GM12878 (cell line): ENCODE results near the gene TTLL11. TPM values are rescaled to one million over a fixed set of nuclear protein-coding genes. Genes with fewer than 3 reads are reported as not detected.

Source experiments
- ATAC-seq: fragments of 200-7000 bp; cut with Tn5 transposase; 3 replicates; pipeline ENCODE4 v1.9.1; 2020; ENCODE audit warnings: mild to moderate bottlenecking, moderate library complexity
- BruUV-seq: library from RNA; stranded (reverse); fragments of 400-500 nt; replicated peaks from 2 replicates; lab custom pipeline; 2021; lab: Mats Ljungman, UMichigan
- CTCF ChIA-PET: fragments of 300-600 bp; sonication (Branson Sonifier 250); formaldehyde crosslinking; extraction: SDS; loops from one replicate; lab custom pipeline; 2021; ENCODE audit warnings: inconsistent platforms; lab: Yijun Ruan, JAX
- POLR2A ChIA-PET: fragments of 350-600 bp; formaldehyde crosslinking; extraction: SDS; loops from one replicate; lab custom pipeline; 2021; ENCODE audit warnings: inconsistent platforms; lab: Charles Lee
- RAD21 ChIA-PET: fragments of 300-600 bp; sonication (Branson Sonifier 250); formaldehyde crosslinking; loops from one replicate; lab custom pipeline; 2023; ENCODE audit warnings: antibody characterized with exemption; ENCODE audit not compliant: unreplicated experiment; lab: Charles Lee
- SMC1A ChIA-PET: fragments of 300-600 bp; sonication (Branson Sonifier 250); formaldehyde crosslinking; loops from one replicate; lab custom pipeline; 2023; ENCODE audit not compliant: unreplicated experiment, uncharacterized antibody; lab: Charles Lee
- DNase-seq: peaks from one replicate; pipeline ENCODE4 v3.0.0-alpha.2; 2011; ENCODE audit warnings: low read depth, low spot score
- FAIRE-seq: peaks from 3 replicates; lab custom pipeline; 2011; peaks lifted over from hg19 to GRCh38; lab: Jason Lieb, UNC
- H2AFZ ChIP-seq: 2 replicates; pipeline ENCODE4 v1.6.0; 2011; ENCODE audit warnings: low read depth, low read length, control low read depth; ENCODE audit not compliant: control insufficient read depth
- H3K27ac ChIP-seq: 2 replicates; pipeline ENCODE4 v1.5.1; 2011; ENCODE audit warnings: control low read depth; ENCODE audit not compliant: control insufficient read depth, insufficient read depth
- H3K27me3 ChIP-seq, 2 experiments: replicated peaks in 1 of 2; 2 replicates each; pipeline versions ENCODE4 v1.6.0 to v1.6.1; 2011; ENCODE audit warnings: low read length in 1 of 2; ENCODE audit not compliant: control insufficient read depth in 2 of 2, insufficient read depth in 2 of 2
- H3K36me3 ChIP-seq, 2 experiments: 2 replicates each; pipeline ENCODE4 v1.5.1; 2011; ENCODE audit warnings: low read length in 1 of 2; ENCODE audit not compliant: control insufficient read depth in 2 of 2, insufficient read depth in 2 of 2
- H3K4me1 ChIP-seq: 2 replicates; pipeline ENCODE4 v1.6.1; 2011; ENCODE audit warnings: mild to moderate bottlenecking, low read length, moderate library complexity, mixed read lengths; ENCODE audit not compliant: control insufficient read depth, insufficient read depth
- H3K4me2 ChIP-seq: 2 replicates; pipeline ENCODE4 v1.6.0; 2011; ENCODE audit warnings: control low read depth; ENCODE audit not compliant: control insufficient read depth, insufficient read depth
- H3K4me3 ChIP-seq: fragments of 200-600 bp; sonication (generic); 2 replicates; pipeline ENCODE4 v1.5.1; 2016
- H3K79me2 ChIP-seq: 2 replicates; pipeline ENCODE4 v1.6.0; 2011; ENCODE audit warnings: low read length; ENCODE audit not compliant: control insufficient read depth, insufficient read depth
- H3K9ac ChIP-seq: 2 replicates; pipeline ENCODE4 v1.8.0; 2011; ENCODE audit warnings: low read length, control low read depth, mixed read lengths; ENCODE audit not compliant: control insufficient read depth, insufficient read depth
- H3K9me3 ChIP-seq: replicated peaks from 3 replicates; pipeline ENCODE4 v1.5.1; 2011; ENCODE audit warnings: mild to moderate bottlenecking, low read length; ENCODE audit not compliant: control insufficient read depth, insufficient read depth
- H4K20me1 ChIP-seq: 2 replicates; pipeline ENCODE4 v1.6.0; 2011; ENCODE audit not compliant: control insufficient read depth, insufficient read depth
- CHD4 ChIP-seq: fragments of 200-600 bp; sonication (generic); IDR thresholded peaks from 2 replicates; pipeline ENCODE4 v1.6.1; 2016; ENCODE audit warnings: mild to moderate bottlenecking
- IKZF1 ChIP-seq: fragments of 450-650 bp; conservative IDR thresholded peaks from 2 replicates; pipeline ENCODE4 v1.6.1; 2017; ENCODE audit warnings: antibody characterized with exemption, mild to moderate bottlenecking
- KLF5 ChIP-seq: fragments of 450-650 bp; IDR thresholded peaks from 2 replicates; pipeline ENCODE4 v1.6.1; 2014; ENCODE audit warnings: mild to moderate bottlenecking; ENCODE audit not compliant: partially characterized antibody
- MLLT1 ChIP-seq: fragments of 450-650 bp; IDR thresholded peaks from 2 replicates; pipeline ENCODE4 v1.6.1; 2016; ENCODE audit warnings: mild to moderate bottlenecking
- MTA2 ChIP-seq: fragments of 450-650 bp; IDR thresholded peaks from 2 replicates; pipeline ENCODE4 v1.6.1; 2016; ENCODE audit warnings: low read depth, mild to moderate bottlenecking, moderate library complexity
- NR2C2 ChIP-seq: IDR thresholded peaks from 2 replicates; pipeline ENCODE4 v1.6.1; 2011; ENCODE audit warnings: borderline replicate concordance, low read depth; ENCODE audit not compliant: control insufficient read depth, insufficient read length
- NRF1 ChIP-seq: conservative IDR thresholded peaks from 2 replicates; pipeline ENCODE4 v1.6.1; 2011; ENCODE audit warnings: mild to moderate bottlenecking, low read depth, low read length, improper control_type of control experiment
- PAX5 ChIP-seq: IDR thresholded peaks from 2 replicates; pipeline ENCODE4 v1.6.1; 2011; ENCODE audit warnings: low read depth, low read length, borderline replicate concordance
- POLR2A ChIP-seq: IDR thresholded peaks from 2 replicates; pipeline ENCODE4 v1.6.1; 2011; ENCODE audit warnings: low read depth, mild to moderate bottlenecking, low read length
- TAF1 ChIP-seq: IDR thresholded peaks from 2 replicates; pipeline ENCODE4 v1.6.1; 2011; ENCODE audit warnings: mild to moderate bottlenecking, low read depth, low read length, borderline replicate concordance
- TCF12 ChIP-seq: IDR thresholded peaks from 2 replicates; pipeline ENCODE4 v1.6.1; 2011; ENCODE audit warnings: low read depth, mild to moderate bottlenecking, low read length
- WGBS: methylation state at CpG from one replicate; pipeline ENCODE4 v1.1.6; 2016; ENCODE audit warnings: low lambda C conversion rate; ENCODE audit not compliant: insufficient replicate concordance, insufficient coverage; ENCODE audit errors: missing lambda C conversion rate; 5-methylcytosine and 5-hydroxymethylcytosine counted together
- in situ Hi-C: fragments of 300-500 bp; cut with MboI; formaldehyde crosslinking; loops from 9 replicates; pipeline ENCODE4 v1.14.3; 2018; ENCODE audit warnings: mixed read lengths
- intact Hi-C: fragments of 100-400 bp; cut with micrococcal nuclease; formaldehyde crosslinking; loops from one replicate; pipeline ENCODE4 v1.14.2; 2022; ENCODE audit not compliant: unreplicated experiment
- polyA plus RNA-seq, 11 experiments: library from polyadenylated mRNA; depleted of rRNA in 4 of 11; unstranded in 6 of 11; stranded (reverse) in 5 of 11; fragments of >200 nt; fragmentation: Nextera tagmentation in 4 of 11; fragmentation: Illumina TruSeq in 1 of 11; extraction: Ambion mirVana in 4 of 11; extraction: Trizol in 1 of 11; gene quantifications; 1 replicate in 1 of 11; 2 replicates in 10 of 11; pipeline versions ENCODE4 v1.2.1 to v1.2.3, GENCODE V29; 2011 to 2016; ENCODE audit warnings: inconsistent platforms in 2 of 11, missing spikeins in 2 of 11, low read depth in 1 of 11
- total RNA-seq, 4 experiments: library from RNA; depleted of rRNA in 3 of 4; stranded (reverse); fragments of >200 nt in 3 of 4; fragmentation: Illumina TruSeq in 1 of 4; extraction: Trizol in 1 of 4; gene quantifications; 2 replicates each; pipeline versions ENCODE4 v1.2.1 to v1.2.3, GENCODE V29; 2013 to 2021
- TF ChIP-seq, protein P1 (sequence below): fragments of 450-650 bp; IDR thresholded peaks from 2 replicates; pipeline ENCODE4 v1.6.1; 2017; ENCODE audit warnings: mild to moderate bottlenecking, low read depth, inconsistent platforms; ENCODE audit not compliant: poor library complexity, severe bottlenecking

The TTLL11 gene
- total and polyA plus RNA-seq, 10 of the 15 experiments (the other 5 are each of a cell fraction or from before 2014, with no cell fraction given): 1.2 to 3.7 (median 2.9) TPM

DNA sequence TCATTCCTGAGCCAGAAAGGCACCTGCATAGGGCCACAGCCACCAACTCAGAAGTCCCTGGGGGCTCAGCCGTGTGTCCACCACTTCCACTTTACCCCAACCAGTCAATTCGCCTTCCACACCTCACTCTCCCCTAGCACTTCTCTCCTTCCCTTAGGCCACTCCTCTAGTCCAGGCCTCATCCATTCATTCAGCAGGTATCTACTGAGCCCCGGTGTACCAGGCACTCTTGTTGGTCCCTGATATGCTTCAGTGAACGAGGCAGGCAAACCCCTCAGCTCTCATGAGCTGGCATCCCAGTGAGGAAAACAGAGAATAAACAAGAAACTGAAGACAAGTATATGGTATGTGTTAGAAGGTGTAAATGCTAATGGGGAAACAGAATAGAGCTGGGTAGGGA, 37.7 kb upstream of the TTLL11 start:
- FAIRE-seq: no peak
- RAD21 ChIA-PET: no interaction called here
- BruUV-seq: no TSS peak

More for the DNA sequence above, 37.7 kb upstream of the TTLL11 start:
- no peaks in the 10 kb centered on the region for H3K4me1 ChIP-seq
- DNase-seq: no peak
- H4K20me1 ChIP-seq: no peaks in the 10 kb centered on the region
- no peak overlapping the region for H3K9ac ChIP-seq
- H2AFZ ChIP-seq: no peak overlapping the region
- CTCF ChIA-PET: no interaction called here
- in situ Hi-C loops: no loop called here
- no peaks in the 10 kb centered on the region for H3K79me2 ChIP-seq
- H3K4me3 ChIP-seq: no peak overlapping the region
- no peaks in the 10 kb centered on the region for H3K36me3 ChIP-seq
- H3K9me3 ChIP-seq: no peaks in the 10 kb centered on the region
- H3K27ac ChIP-seq: no peak overlapping the region
- WGBS: 31% methylated on average over 4 of the region's 4 CpGs
- no peak for TF ChIP-seq MTA2
- no peak for TF ChIP-seq IKZF1
- no peak for TF ChIP-seq MLLT1
- TF ChIP-seq POLR2A: no peak
- no peak for TF ChIP-seq TAF1
- no peak for TF ChIP-seq TCF12
- TF ChIP-seq NRF1: no peak
- TF ChIP-seq PAX5: no peak
- TF ChIP-seq KLF5: no peak
- TF ChIP-seq NR2C2: no peak
- TF ChIP-seq CHD4: no peak
- TF ChIP-seq, protein P1, sequence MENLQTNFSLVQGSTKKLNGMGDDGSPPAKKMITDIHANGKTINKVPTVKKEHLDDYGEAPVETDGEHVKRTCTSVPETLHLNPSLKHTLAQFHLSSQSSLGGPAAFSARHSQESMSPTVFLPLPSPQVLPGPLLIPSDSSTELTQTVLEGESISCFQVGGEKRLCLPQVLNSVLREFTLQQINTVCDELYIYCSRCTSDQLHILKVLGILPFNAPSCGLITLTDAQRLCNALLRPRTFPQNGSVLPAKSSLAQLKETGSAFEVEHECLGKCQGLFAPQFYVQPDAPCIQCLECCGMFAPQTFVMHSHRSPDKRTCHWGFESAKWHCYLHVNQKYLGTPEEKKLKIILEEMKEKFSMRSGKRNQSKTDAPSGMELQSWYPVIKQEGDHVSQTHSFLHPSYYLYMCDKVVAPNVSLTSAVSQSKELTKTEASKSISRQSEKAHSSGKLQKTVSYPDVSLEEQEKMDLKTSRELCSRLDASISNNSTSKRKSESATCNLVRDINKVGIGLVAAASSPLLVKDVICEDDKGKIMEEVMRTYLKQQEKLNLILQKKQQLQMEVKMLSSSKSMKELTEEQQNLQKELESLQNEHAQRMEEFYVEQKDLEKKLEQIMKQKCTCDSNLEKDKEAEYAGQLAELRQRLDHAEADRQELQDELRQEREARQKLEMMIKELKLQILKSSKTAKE: no peak
- TF ChIP-seq, all 136 proteins: peak for 0
- no peak for ATAC-seq
- intact Hi-C loops: no loop called here
- Histone ChIP-seq H3K4me2 (no peak overlapping the region), H3K27me3 (peaks cover 2 to 10% of the 10 kb centered on the region in 2 experiments; a peak in 2 of 4 replicates)
- POLR2A ChIA-PET: no interaction called here
- SMC1A ChIA-PET: no interaction called here
